A549 (cell line): Measurements from ENCODE around the gene DYNLT2B. TPM values are rescaled to one million over a fixed set of nuclear protein-coding genes. Genes with fewer than 3 reads are reported as not detected.

ENCODE experiments used
- ATAC-seq, 2 experiments: fragments of 200-7000 bp in 1 of 2; fragments of >200 bp in 1 of 2; cut with Nextera tagmentation in 1 of 2; cut with Tn5 transposase in 1 of 2; 3 replicates each; pipeline versions ENCODE4 v1.8.0 to v1.9.1; 2018 to 2020; ENCODE audit warnings: mild to moderate bottlenecking in 1 of 2, moderate library complexity in 1 of 2
- CTCF ChIA-PET: fragments of 300-600 bp; sonication (Branson Sonifier 250); formaldehyde crosslinking; extraction: SDS; loops from one replicate; lab custom pipeline; 2021; ENCODE audit warnings: antibody characterized with exemption, inconsistent platforms; lab: Yijun Ruan, JAX
- POLR2A ChIA-PET: fragments of 350-600 bp; formaldehyde crosslinking; extraction: SDS; loops from one replicate; lab custom pipeline; 2021; ENCODE audit warnings: antibody characterized with exemption, inconsistent platforms; lab: Yijun Ruan, JAX
- DNase-seq, 2 experiments: peaks; one replicate each; pipeline versions ENCODE4 v3.0.0 to v3.0.0-alpha.2; 2011 to 2016; ENCODE audit warnings: low read depth in 1 of 2, low spot score in 1 of 2
- FAIRE-seq: peaks from 2 replicates; lab custom pipeline; 2011; peaks lifted over from hg19 to GRCh38; lab: Jason Lieb, UNC
- H3K27ac ChIP-seq, 2 experiments: fragments of >200 bp; sonication (Bioruptor Twin); formaldehyde crosslinking; 3 replicates each; pipeline ENCODE4 v1.5.1; 2016 to 2017
- H3K4me1 ChIP-seq: fragments of >200 bp; sonication (Bioruptor Twin); formaldehyde crosslinking; 3 replicates; pipeline ENCODE4 v1.6.1; 2016
- H3K4me2 ChIP-seq: fragments of >200 bp; sonication (Bioruptor Twin); formaldehyde crosslinking; 3 replicates; pipeline ENCODE4 v1.6.1; 2016
- H3K4me3 ChIP-seq: fragments of >200 bp; sonication (Bioruptor Twin); formaldehyde crosslinking; 3 replicates; pipeline ENCODE4 v1.5.1; 2016
- H3K9me3 ChIP-seq: fragments of >200 bp; sonication (Bioruptor Twin); formaldehyde crosslinking; 3 replicates; pipeline ENCODE4 v1.6.1; 2016
- ATOH8 ChIP-seq: fragments of 250-450 bp; sonication (Bioruptor Pico); IDR thresholded peaks from 2 replicates; pipeline ENCODE4 v1.5.0; 2020; ENCODE audit warnings: low read depth, mild to moderate bottlenecking, moderate library complexity
- BCL3 ChIP-seq: fragments of >200 bp; sonication (Bioruptor Twin); formaldehyde crosslinking; IDR thresholded peaks from 3 replicates; pipeline ENCODE4 v1.6.1; 2016
- BHLHE40 ChIP-seq: IDR thresholded peaks from 2 replicates; pipeline ENCODE4 v1.6.1; 2012; ENCODE audit warnings: low read depth, low read length, inconsistent platforms
- CHD2 ChIP-seq: fragments of 150-350 bp; IDR thresholded peaks from 2 replicates; pipeline ENCODE4 v1.6.1; 2014; ENCODE audit warnings: low read length; ENCODE audit not compliant: partially characterized antibody
- CHD4 ChIP-seq: fragments of 200-600 bp; sonication (generic); IDR thresholded peaks from 2 replicates; pipeline ENCODE4 v1.6.1; 2016; ENCODE audit warnings: antibody characterized with exemption, mild to moderate bottlenecking, borderline replicate concordance
- E2F6 ChIP-seq: IDR thresholded peaks from 2 replicates; pipeline ENCODE4 v1.6.1; 2012; ENCODE audit warnings: low read depth, borderline replicate concordance
- ESRRA ChIP-seq: fragments of 150-350 bp; IDR thresholded peaks from 2 replicates; pipeline ENCODE4 v1.6.1; 2014; ENCODE audit warnings: mild to moderate bottlenecking, low read length, borderline replicate concordance
- FOSB ChIP-seq: fragments of 250-450 bp; sonication (Bioruptor Pico); IDR thresholded peaks from 2 replicates; pipeline ENCODE4 v1.5.0; 2020; ENCODE audit warnings: mild to moderate bottlenecking, moderate library complexity
- FOXS1 ChIP-seq: fragments of 250-450 bp; sonication (Bioruptor Pico); IDR thresholded peaks from 2 replicates; pipeline ENCODE4 v1.5.0; 2020; ENCODE audit warnings: mild to moderate bottlenecking, moderate library complexity
- GATA3 ChIP-seq: IDR thresholded peaks from 2 replicates; pipeline ENCODE4 v1.6.1; 2012; ENCODE audit warnings: borderline replicate concordance
- HDAC2 ChIP-seq: fragments of 200-600 bp; sonication (generic); IDR thresholded peaks from 2 replicates; pipeline ENCODE4 v1.6.1; 2016
- HES2 ChIP-seq: fragments of >200 bp; sonication (Bioruptor Twin); formaldehyde crosslinking; IDR thresholded peaks from 2 replicates; pipeline ENCODE4 v1.6.1; 2016
- HOXA7 ChIP-seq: fragments of 250-450 bp; sonication (Bioruptor Pico); IDR thresholded peaks from 2 replicates; pipeline ENCODE4 v1.5.0; 2020; ENCODE audit warnings: mild to moderate bottlenecking, moderate library complexity
- JUN ChIP-seq, 2 experiments: fragments of >200 bp; sonication (Bioruptor Twin); formaldehyde crosslinking; IDR thresholded peaks; 2 replicates in 1 of 2; 3 replicates in 1 of 2; pipeline ENCODE4 v1.6.1; 2016 to 2017
- KDM5A ChIP-seq: fragments of 200-600 bp; sonication (generic); IDR thresholded peaks from 2 replicates; pipeline ENCODE4 v1.6.1; 2016; ENCODE audit warnings: antibody characterized with exemption, mild to moderate bottlenecking
- MAFK ChIP-seq: fragments of 450-650 bp; IDR thresholded peaks from 2 replicates; pipeline ENCODE4 v1.6.1; 2014; ENCODE audit not compliant: partially characterized antibody
- MAZ ChIP-seq: fragments of 150-350 bp; IDR thresholded peaks from 2 replicates; pipeline ENCODE4 v1.6.1; 2014; ENCODE audit warnings: antibody characterized with exemption, low read depth, low read length, borderline replicate concordance
- NFE2L2 ChIP-seq: fragments of 150-350 bp; conservative IDR thresholded peaks from 2 replicates; pipeline ENCODE4 v1.6.1; 2014; ENCODE audit warnings: low read length
- PHF8 ChIP-seq: fragments of 200-600 bp; sonication (generic); IDR thresholded peaks from 2 replicates; pipeline ENCODE4 v1.6.1; 2016; ENCODE audit warnings: low read depth, mild to moderate bottlenecking, antibody characterized with exemption, moderate library complexity, borderline replicate concordance
- POLR2A ChIP-seq: IDR thresholded peaks from 2 replicates; pipeline ENCODE4 v1.6.1; 2012; ENCODE audit warnings: mild to moderate bottlenecking, low read length
- POLR2AphosphoS2 ChIP-seq: conservative IDR thresholded peaks from 2 replicates; pipeline ENCODE4 v1.6.1; 2012; ENCODE audit warnings: low read length, improper control_type of control experiment, inconsistent platforms
- RAD21 ChIP-seq, 2 experiments: fragments of >200 bp in 1 of 2; sonication (Bioruptor Twin) in 1 of 2; formaldehyde crosslinking in 1 of 2; IDR thresholded peaks in 1 of 2; conservative IDR thresholded peaks in 1 of 2; 2 replicates in 1 of 2; 3 replicates in 1 of 2; pipeline ENCODE4 v1.6.1; 2012 to 2018; ENCODE audit warnings: inconsistent platforms in 1 of 2
- RARB ChIP-seq: fragments of 250-450 bp; sonication (Bioruptor Pico); IDR thresholded peaks from 2 replicates; pipeline ENCODE4 v1.8.0; 2021; ENCODE audit warnings: mild to moderate bottlenecking, moderate library complexity
- REST ChIP-seq: fragments of 200-600 bp; sonication (generic); IDR thresholded peaks from 2 replicates; pipeline ENCODE4 v1.6.1; 2016; ENCODE audit warnings: antibody characterized with exemption, mild to moderate bottlenecking, moderate library complexity
- RFX5 ChIP-seq: fragments of 450-650 bp; IDR thresholded peaks from 2 replicates; pipeline ENCODE4 v1.7.1; 2014; ENCODE audit warnings: antibody characterized with exemption, mild to moderate bottlenecking, moderate library complexity
- SMC3 ChIP-seq: fragments of >200 bp; sonication (Bioruptor Twin); formaldehyde crosslinking; IDR thresholded peaks from 3 replicates; pipeline ENCODE4 v1.6.1; 2018; ENCODE audit warnings: inconsistent platforms
- ZC3H11A ChIP-seq: fragments of 450-650 bp; IDR thresholded peaks from 2 replicates; pipeline ENCODE4 v1.6.1; 2014; ENCODE audit warnings: antibody characterized with exemption, mild to moderate bottlenecking
- ZFP36 ChIP-seq: fragments of 450-650 bp; IDR thresholded peaks from 2 replicates; pipeline ENCODE4 v1.6.1; 2014; ENCODE audit warnings: borderline replicate concordance; ENCODE audit not compliant: partially characterized antibody
- ZNF302 ChIP-seq: fragments of 250-450 bp; sonication (Bioruptor Pico); IDR thresholded peaks from 2 replicates; pipeline ENCODE4 v1.9.0; 2021; ENCODE audit warnings: inconsistent platforms, mild to moderate bottlenecking, moderate library complexity
- ZSCAN20 ChIP-seq: fragments of 250-450 bp; sonication (Bioruptor Pico); IDR thresholded peaks from 2 replicates; pipeline ENCODE4 v1.8.0; 2022; ENCODE audit warnings: mild to moderate bottlenecking, moderate library complexity
- WGBS: methylation state at CpG from one replicate; pipeline ENCODE4 v1.1.6; 2017; ENCODE audit errors: missing lambda C conversion rate; 5-methylcytosine and 5-hydroxymethylcytosine counted together
- polyA minus RNA-seq: library from RNA; depleted of rRNA, polyadenylated mRNA; stranded (reverse); fragments of >200 nt; gene quantifications from 2 replicates; pipeline ENCODE4 v1.2.3, GENCODE V29; 2011; rRNA and poly(A)+ RNA removed
- polyA plus RNA-seq, 4 experiments: library from polyadenylated mRNA; depleted of rRNA in 3 of 4; stranded (reverse); fragments of >200 nt; fragmentation: RNase III in 1 of 4; extraction: RNeasy Plus Mini Kit Qiagen cat#74134 plus additional on column Dnase treatment in 1 of 4; gene quantifications; 2 replicates in 3 of 4; 3 replicates in 1 of 4; pipeline ENCODE4 v1.2.3, GENCODE V29; 2011 to 2017
- TF ChIP-seq, protein P1 (sequence below): IDR thresholded peaks from 2 replicates; pipeline ENCODE4 v1.6.1; 2012
- TF ChIP-seq, protein P2 (sequence below): fragments of 150-350 bp; IDR thresholded peaks from 2 replicates; pipeline ENCODE4 v1.6.1; 2014; ENCODE audit warnings: low read depth, mild to moderate bottlenecking, low read length

The DYNLT2B gene
- polyA plus RNA-seq (2011; rRNA removed) (24.0 and 34.7 TPM in 2 replicates), polyA plus RNA-seq (2017; fragmentation: RNase III; extraction: RNeasy Plus Mini Kit Qiagen cat#74134 plus additional on column Dnase treatment) (32.2 to 38.2 TPM (median 34.9 TPM) in 3 replicates), polyA minus RNA-seq (2.8 and 3.7 TPM in 2 replicates)
- 27.6 and 29.9 TPM in 2 replicates for polyA plus RNA-seq (2012; cell fraction: cytosol; rRNA removed)
- 10.6 and 10.8 TPM in 2 replicates for polyA plus RNA-seq (2012; cell fraction: nucleus; rRNA removed)

DNA sequence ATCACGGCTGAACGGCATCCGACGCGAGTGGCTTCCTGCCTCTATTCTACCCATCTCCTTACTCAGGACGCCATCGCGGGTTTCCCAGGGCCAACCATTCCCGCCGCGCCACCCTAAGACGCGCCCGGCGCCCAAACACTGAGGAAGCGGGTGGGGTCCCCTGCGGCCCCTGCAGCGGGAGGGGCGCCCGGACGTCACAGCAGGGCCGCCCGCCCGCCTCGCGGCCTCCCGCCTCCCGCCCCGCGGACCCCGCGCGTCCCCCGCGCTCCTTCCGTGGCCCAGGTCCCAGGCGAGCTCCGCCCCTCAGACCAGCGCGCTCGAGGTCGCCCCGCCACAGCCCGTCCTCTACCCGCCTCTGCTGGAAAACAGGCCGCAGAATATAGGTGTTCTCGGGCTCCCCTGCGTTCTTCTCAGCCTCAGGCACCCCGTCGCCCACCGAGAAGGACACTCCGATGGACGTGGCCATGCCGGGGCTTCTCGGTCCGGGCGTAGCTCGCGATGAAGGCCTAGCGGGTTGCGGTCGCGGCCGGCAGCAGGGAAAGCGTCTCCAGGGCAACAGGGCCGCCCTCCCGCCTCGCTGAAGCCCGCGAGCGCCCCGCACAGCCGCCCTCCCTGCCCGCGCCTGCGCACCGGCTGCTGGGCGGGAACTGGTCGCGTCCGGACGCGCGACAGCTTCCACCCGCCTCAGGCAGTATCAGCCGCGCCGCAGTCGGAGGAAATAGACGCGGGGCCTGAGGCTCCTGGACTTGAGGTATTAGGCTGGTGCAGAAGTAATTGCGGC, at the start of gene DYNLT2B:
TSS of gene DYNLT2B (minus strand) at position 554 of the 781 bp plus-strand sequence. CDS start at position 466, 88 bp downstream.
- peak; percentile 83 to 88 for DNase-seq
- ChIA-PET CTCF (interaction anchor here (0.6 to 0.9 kb wide), 2 partner anchors 9 to 563 kb away, joined by 3 read pairs; no protein-coding TSS in a partner anchor), POLR2A (interaction anchor here (0.6 to 1.2 kb wide), 8 partner anchors 8 to 186 kb away, joined by 3 to 12 read pairs (median 3); partner anchors contain the start of genes PCYT1A, RNF168, TM4SF19 and UBXN7)
- peak; percentile 93 to 94 for ATAC-seq
- WGBS, result 0% methylated on average over 2 of the region's 92 CpGs
- FAIRE-seq, result no peak
- H3K9me3 ChIP-seq, result no peaks in the 10 kb centered on the region
- H3K27ac ChIP-seq, result peak within 1 kb of the TSS; percentile 79 to 96
- peak within 1 kb of the TSS; percentile 54 for H3K4me3 ChIP-seq
- H3K4me1 ChIP-seq, result peaks cover 5% of the 10 kb centered on the region; the same call in 1 of the 3 replicates
- H3K4me2 ChIP-seq, result peak within 1 kb of the TSS; percentile 77
- TF ChIP-seq KDM5A (no peak), GATA3 (no peak), REST (no peak), MAZ (no peak), MAFK (no peak), HOXA7 (CRISPR knock-in tag) (no peak), POLR2A (peak; percentile 68), RARB (CRISPR knock-in tag) (no peak), CHD4 (no peak), NFE2L2 (no peak), RAD21 (conservative IDR thresholded peaks at IDR 0.05 in 1 of 2, IDR thresholded peaks at IDR 0.05 in 1 of 2) (0 out of 5 replicates have a peak, but pooled peaks of 1 of the 2 experiments have one; percentile 1), BHLHE40 (no peak), RFX5 (no peak), ZC3H11A (no peak), ZFP36 (no peak), HES2 (no peak), HDAC2 (no peak), FOSB (CRISPR knock-in tag) (no peak), BCL3 (peak; percentile 36; the same call in 1 of the 3 replicates), E2F6 (peak; percentile 87), ZSCAN20 (no peak), ESRRA (no peak), FOXS1 (CRISPR knock-in tag) (no peak), ATOH8 (no peak), JUN (IDR thresholded peaks at IDR 0.05) (peak in 1 of 2 experiments; percentile 78; a peak in 4 of 5 replicates), CHD2 (no peak), POLR2AphosphoS2 (no peak; the same call in 1 of the 2 replicates), ZNF302 (CRISPR knock-in tag) (no peak), SMC3 (no peak), PHF8 (peak; percentile 54; the same call in 1 of the 2 replicates)
- TF ChIP-seq, protein P1, sequence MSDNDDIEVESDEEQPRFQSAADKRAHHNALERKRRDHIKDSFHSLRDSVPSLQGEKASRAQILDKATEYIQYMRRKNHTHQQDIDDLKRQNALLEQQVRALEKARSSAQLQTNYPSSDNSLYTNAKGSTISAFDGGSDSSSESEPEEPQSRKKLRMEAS, result peak; percentile 60
- TF ChIP-seq, protein P2, sequence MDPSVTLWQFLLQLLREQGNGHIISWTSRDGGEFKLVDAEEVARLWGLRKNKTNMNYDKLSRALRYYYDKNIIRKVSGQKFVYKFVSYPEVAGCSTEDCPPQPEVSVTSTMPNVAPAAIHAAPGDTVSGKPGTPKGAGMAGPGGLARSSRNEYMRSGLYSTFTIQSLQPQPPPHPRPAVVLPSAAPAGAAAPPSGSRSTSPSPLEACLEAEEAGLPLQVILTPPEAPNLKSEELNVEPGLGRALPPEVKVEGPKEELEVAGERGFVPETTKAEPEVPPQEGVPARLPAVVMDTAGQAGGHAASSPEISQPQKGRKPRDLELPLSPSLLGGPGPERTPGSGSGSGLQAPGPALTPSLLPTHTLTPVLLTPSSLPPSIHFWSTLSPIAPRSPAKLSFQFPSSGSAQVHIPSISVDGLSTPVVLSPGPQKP, result no peak
